IMR-90 (cell line): ENCODE data around the gene CMTM8.

Experiments used
- BHLHE40 ChIP-seq: fragments of 150-350 bp; IDR thresholded peaks from 2 replicates; pipeline ENCODE4 v1.6.1; 2016; ENCODE audit warnings: mild to moderate bottlenecking, low read depth, low read length
- CEBPB ChIP-seq: IDR thresholded peaks from 2 replicates; pipeline ENCODE4 v1.6.1; 2012; ENCODE audit warnings: low read depth, low read length, improper control_type of control experiment
- CHD1 ChIP-seq: IDR thresholded peaks from 2 replicates; pipeline ENCODE4 v1.6.1; 2012; ENCODE audit warnings: low read depth, low read length, improper control_type of control experiment
- CTCF ChIP-seq: conservative IDR thresholded peaks from 2 replicates; pipeline ENCODE4 v1.5.1; 2012; ENCODE audit warnings: mild to moderate bottlenecking, low read depth, low read length, improper control_type of control experiment
- FOS ChIP-seq: fragments of 150-350 bp; IDR thresholded peaks from 2 replicates; pipeline ENCODE4 v1.6.1; 2016; ENCODE audit warnings: low read depth, low read length
- MAFK ChIP-seq: IDR thresholded peaks from 2 replicates; pipeline ENCODE4 v1.6.1; 2012; ENCODE audit warnings: low read depth, low read length, improper control_type of control experiment
- MAZ ChIP-seq: IDR thresholded peaks from 2 replicates; pipeline ENCODE4 v1.6.1; 2012; ENCODE audit warnings: low read depth, mild to moderate bottlenecking, low read length, improper control_type of control experiment, moderate library complexity, borderline replicate concordance
- MXI1 ChIP-seq: IDR thresholded peaks from 2 replicates; pipeline ENCODE4 v1.6.1; 2012; ENCODE audit warnings: low read depth, mild to moderate bottlenecking, low read length, moderate library complexity, borderline replicate concordance
- POLR2A ChIP-seq: IDR thresholded peaks from 2 replicates; pipeline ENCODE4 v1.6.1; 2012; ENCODE audit warnings: mild to moderate bottlenecking, low read depth, low read length
- RAD21 ChIP-seq: IDR thresholded peaks from 2 replicates; pipeline ENCODE4 v1.6.1; 2012; ENCODE audit warnings: low read length, improper control_type of control experiment
- RCOR1 ChIP-seq: IDR thresholded peaks from 2 replicates; pipeline ENCODE4 v1.6.1; 2012; ENCODE audit warnings: mild to moderate bottlenecking, low read length, improper control_type of control experiment; ENCODE audit not compliant: insufficient replicate concordance
- SMC3 ChIP-seq: fragments of 150-350 bp; IDR thresholded peaks from 2 replicates; pipeline ENCODE4 v1.6.1; 2016; ENCODE audit warnings: low read depth, mild to moderate bottlenecking, antibody characterized with exemption, low read length, moderate library complexity
- USF2 ChIP-seq: fragments of 150-350 bp; IDR thresholded peaks from 2 replicates; pipeline ENCODE4 v1.6.1; 2017; ENCODE audit warnings: mild to moderate bottlenecking, antibody characterized with exemption, low read length, low read depth
- TF ChIP-seq, protein P1 (sequence below): fragments of 150-350 bp; IDR thresholded peaks from 2 replicates; pipeline ENCODE4 v1.6.1; 2016; ENCODE audit warnings: low read depth, mild to moderate bottlenecking, low read length, moderate library complexity, borderline replicate concordance

- TF ChIP-seq CTCF (no peak), POLR2A (no peak), RAD21 (no peak), MAZ (no peak), SMC3 (no peak), MAFK (no peak), BHLHE40 (no peak), RCOR1 (no peak), CEBPB (no peak), USF2 (no peak), MXI1 (no peak), CHD1 (no peak), FOS (no peak)
- TF ChIP-seq, protein P1, sequence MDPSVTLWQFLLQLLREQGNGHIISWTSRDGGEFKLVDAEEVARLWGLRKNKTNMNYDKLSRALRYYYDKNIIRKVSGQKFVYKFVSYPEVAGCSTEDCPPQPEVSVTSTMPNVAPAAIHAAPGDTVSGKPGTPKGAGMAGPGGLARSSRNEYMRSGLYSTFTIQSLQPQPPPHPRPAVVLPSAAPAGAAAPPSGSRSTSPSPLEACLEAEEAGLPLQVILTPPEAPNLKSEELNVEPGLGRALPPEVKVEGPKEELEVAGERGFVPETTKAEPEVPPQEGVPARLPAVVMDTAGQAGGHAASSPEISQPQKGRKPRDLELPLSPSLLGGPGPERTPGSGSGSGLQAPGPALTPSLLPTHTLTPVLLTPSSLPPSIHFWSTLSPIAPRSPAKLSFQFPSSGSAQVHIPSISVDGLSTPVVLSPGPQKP, result no peak
Measured at GRCh38 chr3:32349184-32349583, 110.7 kb downstream of the CMTM8 start.
